C1 segment of cervical spinal cord (tissue), 14 donors: ENCODE data around the gene RUBCNL.
"Not testable (repeated sequence)": the region's sequence is repeated elsewhere in the genome, so short reads cannot be mapped to it uniquely, and the experiment has no call there.

Experiments
- DNase-seq, 14 donors: peaks; one replicate each; lab custom pipeline; 2025; lab: John Stamatoyannopoulos, UW

Gene RUBCNL

GRCh38 chr13:46387064-46387851 is at the start of gene RUBCNL:
Gene RUBCNL (minus strand): TSS chr13:46387252. CDS start chr13:46372475, 14,777 bp downstream.
- peak in 10 of 14 donors; percentile 8 to 66 (median 49) for DNase-seq

- not testable (repeated sequence) for DNase-seq
Measured at GRCh38 chr13:46429558-46429957, 42.5 kb upstream of the RUBCNL start.

- DNase-seq = no peak
Measured at GRCh38 chr13:46405457-46405856, 18.4 kb upstream of the RUBCNL start.

- DNase-seq = no peak
Measured at GRCh38 chr13:46404733-46405100, 17.7 kb upstream of the RUBCNL start.

GRCh38 chr13:46403851-46404732 is 17.0 kb upstream of the RUBCNL start:
- no peak for DNase-seq

- DNase-seq = no peak
Measured at GRCh38 chr13:46402178-46402577, 15.1 kb upstream of the RUBCNL start.

GRCh38 chr13:46401432-46401831 is 14.4 kb upstream of the RUBCNL start:
- DNase-seq = no peak

- DNase-seq = no peak
Measured at GRCh38 chr13:46396341-46396740, 9.3 kb upstream of the RUBCNL start.

- DNase-seq = no peak
Measured at GRCh38 chr13:46392967-46393366, 5.9 kb upstream of the RUBCNL start.

- peak in 13 of 14 donors; percentile 44 to 93 (median 88) for DNase-seq
Measured at GRCh38 chr13:46389457-46390451, 2.7 kb upstream of the RUBCNL start.

GRCh38 chr13:46388846-46389245 is 1.8 kb upstream of the RUBCNL start:
- DNase-seq = no peak

- DNase-seq = no peak
Measured at GRCh38 chr13:46388308-46388707, 1.3 kb upstream of the RUBCNL start.

- peak in 3 of 14 donors; percentile 50 to 65 (median 64) for DNase-seq
Measured at GRCh38 chr13:46386392-46387063, 524 bp downstream of the RUBCNL start.

- peak in 2 of 14 donors; percentile 13 to 23 for DNase-seq
Measured at GRCh38 chr13:46385946-46386345, 1.1 kb downstream of the RUBCNL start.

- no peak for DNase-seq
Measured at GRCh38 chr13:46383383-46383782, 3.7 kb downstream of the RUBCNL start.

GRCh38 chr13:46382224-46382623 is 4.8 kb downstream of the RUBCNL start:
- no peak for DNase-seq

- DNase-seq = no peak
Measured at GRCh38 chr13:46380242-46380641, 6.8 kb downstream of the RUBCNL start.

- DNase-seq = no peak
Measured at GRCh38 chr13:46379611-46380010, 7.4 kb downstream of the RUBCNL start.

GRCh38 chr13:46378411-46378810 is 8.6 kb downstream of the RUBCNL start:
- DNase-seq = no peak

GRCh38 chr13:46377554-46377953 is 9.5 kb downstream of the RUBCNL start:
- no peak for DNase-seq

GRCh38 chr13:46374710-46375109 is 12.3 kb downstream of the RUBCNL start:
- DNase-seq = no peak
